ENCODE results near the gene GATB. TPM values are rescaled to one million over a fixed set of nuclear protein-coding genes. Genes with fewer than 3 reads are reported as not detected.

GATB gene
- total and polyA plus RNA-seq, 2 donors (not counting 1 experiment from before 2014, with no cell fraction given) = 11.6 to 19.2 TPM

GRCh38 chr4:151690876-151691275 lies 69.9 kb downstream of the GATB start:
- Histone ChIP-seq H3K9me3 (ENCODE audit: control extremely low read depth in 1 of 3, control insufficient read depth in 2 of 3, insufficient read depth in 1 of 3, low read length in 2 of 3) (no peaks in the 10 kb centered on the region), H3K9ac (ENCODE audit: low read length) (no peak overlapping the region), H3K4me2 (replicated peaks; ENCODE audit: low read depth, low read length, poor library complexity, severe bottlenecking) (no peak overlapping the region), H3K4me1 (ENCODE audit: control insufficient read depth in 2 of 2, insufficient read depth in 2 of 2, low read length in 2 of 2) (no peaks in the 10 kb centered on the region), H3K27me3 (replicated peaks in 1 of 4; ENCODE audit: control extremely low read depth in 1 of 4, control insufficient read depth in 3 of 4, insufficient read depth in 4 of 4, low read length in 3 of 4) (no peaks in the 10 kb centered on the region), H4K20me1 (ENCODE audit: control insufficient read depth, insufficient read depth, low read length, poor library complexity, severe bottlenecking) (no peaks in the 10 kb centered on the region), H2AFZ (ENCODE audit: insufficient read depth, low read depth, low read length, poor library complexity, severe bottlenecking) (no peak overlapping the region), H3K79me2 (ENCODE audit: control insufficient read depth, insufficient read depth, low read length) (no peaks in the 10 kb centered on the region), H3K4me3 (ENCODE audit: control extremely low read depth in 1 of 5, extremely low read depth in 1 of 5, insufficient read depth in 1 of 5, low read depth in 2 of 5, low read length in 4 of 5) (no peak overlapping the region), H3K36me3 (replicated peaks in 1 of 2; ENCODE audit: control extremely low read depth in 1 of 2, control insufficient read depth in 1 of 2, extremely low read depth in 1 of 2, insufficient read depth in 2 of 2, low read length in 1 of 2) (peaks cover 0 to 21% of the 10 kb centered on the region in 2 experiments), H3K27ac (ENCODE audit: low read length in 2 of 2) (no peak overlapping the region)
- POLR2A ChIA-PET = no interaction called here
- Mint-ChIP-seq H3K9me3 (ENCODE audit: insufficient read depth) (no peaks in the 10 kb centered on the region), H3K27ac (no peak overlapping the region), H3K4me3 (no peak overlapping the region), H3K4me1 (no peaks in the 10 kb centered on the region), H3K27me3 (no peaks in the 10 kb centered on the region)
- CTCF ChIA-PET = no interaction called here
- TF ChIP-seq EZH2 (IDR thresholded peaks at IDR 0.05; ENCODE audit: borderline replicate concordance, insufficient read depth, low read depth, low read length, poor library complexity, severe bottlenecking) (no peak), CTCF (IDR thresholded peaks at IDR 0.05) (no peak)
- ATAC-seq (ENCODE audit: low read depth) (no peak), DNase-seq (no peak)
- 100% methylated on average over 4 of the region's 4 CpGs for WGBS (ENCODE audit: insufficient coverage)
- intact Hi-C loops (cut with micrococcal nuclease) = no loop called here

GRCh38 chr4:151690164-151690870 lies 70.5 kb downstream of the GATB start:
- ATAC-seq (ENCODE audit: low read depth) = no peak
- no peaks in the 10 kb centered on the region for H3K27me3 ChIP-seq (replicated peaks in 1 of 4; ENCODE audit: control extremely low read depth in 1 of 4, control insufficient read depth in 3 of 4, insufficient read depth in 4 of 4, low read length in 3 of 4)
- 100% methylated on average over 2 of the region's 4 CpGs for WGBS (ENCODE audit: insufficient coverage)
- peaks cover 0 to 21% of the 10 kb centered on the region in 2 experiments for H3K36me3 ChIP-seq (replicated peaks in 1 of 2; ENCODE audit: control extremely low read depth in 1 of 2, control insufficient read depth in 1 of 2, extremely low read depth in 1 of 2, insufficient read depth in 2 of 2, low read length in 1 of 2)
- no peaks in the 10 kb centered on the region for H3K27me3 Mint-ChIP-seq
- no peak for DNase-seq
- TF ChIP-seq CTCF (IDR thresholded peaks at IDR 0.05) (no peak), EZH2 (IDR thresholded peaks at IDR 0.05; ENCODE audit: borderline replicate concordance, insufficient read depth, low read depth, low read length, poor library complexity, severe bottlenecking) (no peak)
- H3K9ac ChIP-seq (ENCODE audit: low read length) = no peak overlapping the region
- ChIA-PET CTCF (no interaction called here), POLR2A (no interaction called here)
- no peaks in the 10 kb centered on the region for H4K20me1 ChIP-seq (ENCODE audit: control insufficient read depth, insufficient read depth, low read length, poor library complexity, severe bottlenecking)
- H3K4me1 Mint-ChIP-seq = no peaks in the 10 kb centered on the region
- H3K9me3 ChIP-seq (ENCODE audit: control extremely low read depth in 1 of 3, control insufficient read depth in 2 of 3, insufficient read depth in 1 of 3, low read length in 2 of 3) = no peaks in the 10 kb centered on the region
- no peak overlapping the region for H2AFZ ChIP-seq (ENCODE audit: insufficient read depth, low read depth, low read length, poor library complexity, severe bottlenecking)
- H3K4me2 ChIP-seq (replicated peaks; ENCODE audit: low read depth, low read length, poor library complexity, severe bottlenecking) = no peak overlapping the region
- H3K27ac Mint-ChIP-seq = no peak overlapping the region
- H3K4me3 Mint-ChIP-seq = no peak overlapping the region
- H3K27ac ChIP-seq (ENCODE audit: low read length in 2 of 2) = no peak overlapping the region
- intact Hi-C loops (cut with micrococcal nuclease) = no loop called here
- no peaks in the 10 kb centered on the region for H3K79me2 ChIP-seq (ENCODE audit: control insufficient read depth, insufficient read depth, low read length)
- no peaks in the 10 kb centered on the region for H3K4me1 ChIP-seq (ENCODE audit: control insufficient read depth in 2 of 2, insufficient read depth in 2 of 2, low read length in 2 of 2)
- no peak overlapping the region for H3K4me3 ChIP-seq (ENCODE audit: control extremely low read depth in 1 of 5, extremely low read depth in 1 of 5, insufficient read depth in 1 of 5, low read depth in 2 of 5, low read length in 4 of 5)
- no peaks in the 10 kb centered on the region for H3K9me3 Mint-ChIP-seq (ENCODE audit: insufficient read depth)
